ENCODE results near the gene SCN9A.

- TF ChIP-seq, protein P1, sequence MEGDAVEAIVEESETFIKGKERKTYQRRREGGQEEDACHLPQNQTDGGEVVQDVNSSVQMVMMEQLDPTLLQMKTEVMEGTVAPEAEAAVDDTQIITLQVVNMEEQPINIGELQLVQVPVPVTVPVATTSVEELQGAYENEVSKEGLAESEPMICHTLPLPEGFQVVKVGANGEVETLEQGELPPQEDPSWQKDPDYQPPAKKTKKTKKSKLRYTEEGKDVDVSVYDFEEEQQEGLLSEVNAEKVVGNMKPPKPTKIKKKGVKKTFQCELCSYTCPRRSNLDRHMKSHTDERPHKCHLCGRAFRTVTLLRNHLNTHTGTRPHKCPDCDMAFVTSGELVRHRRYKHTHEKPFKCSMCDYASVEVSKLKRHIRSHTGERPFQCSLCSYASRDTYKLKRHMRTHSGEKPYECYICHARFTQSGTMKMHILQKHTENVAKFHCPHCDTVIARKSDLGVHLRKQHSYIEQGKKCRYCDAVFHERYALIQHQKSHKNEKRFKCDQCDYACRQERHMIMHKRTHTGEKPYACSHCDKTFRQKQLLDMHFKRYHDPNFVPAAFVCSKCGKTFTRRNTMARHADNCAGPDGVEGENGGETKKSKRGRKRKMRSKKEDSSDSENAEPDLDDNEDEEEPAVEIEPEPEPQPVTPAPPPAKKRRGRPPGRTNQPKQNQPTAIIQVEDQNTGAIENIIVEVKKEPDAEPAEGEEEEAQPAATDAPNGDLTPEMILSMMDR (IDR thresholded peaks at IDR 0.05) = no peak
- no peak for TF ChIP-seq ZFX (IDR thresholded peaks at IDR 0.05; ENCODE audit: borderline replicate concordance)
These were observed 54.7 kb downstream of the SCN9A start for GRCh38 chr2:166321076-166321475.

All from 22Rv1 (cell line).